Parathyroid adenoma (tissue), 2 donors: ENCODE results near the gene OR2G2.

Experiments used
- H2AFZ ChIP-seq: fragments of 300-600 bp; sonication (generic); one replicate; pipeline ENCODE4 v1.7.0; 2017; ENCODE audit warnings: antibody characterized with exemption, mild to moderate bottlenecking
- H3K27ac ChIP-seq: fragments of 300-600 bp; sonication (generic); one replicate; pipeline ENCODE4 v1.7.0; 2017
- H3K27me3 ChIP-seq: fragments of 300-600 bp; sonication (generic); one replicate; pipeline ENCODE4 v1.7.0; 2017; ENCODE audit warnings: low read length; ENCODE audit not compliant: control insufficient read depth, insufficient read depth
- H3K36me3 ChIP-seq: fragments of 300-600 bp; sonication (generic); one replicate; pipeline ENCODE4 v1.7.0; 2017; ENCODE audit warnings: low read length; ENCODE audit not compliant: control insufficient read depth, insufficient read depth
- H3K4me1 ChIP-seq: fragments of 300-600 bp; sonication (generic); one replicate; pipeline ENCODE4 v1.7.0; 2017; ENCODE audit warnings: control low read depth
- H3K4me2 ChIP-seq: fragments of 300-600 bp; sonication (generic); one replicate; pipeline ENCODE4 v1.7.0; 2017; ENCODE audit warnings: low read length
- H3K4me3 ChIP-seq: fragments of 300-600 bp; sonication (generic); one replicate; pipeline ENCODE4 v1.7.0; 2017; ENCODE audit warnings: low read depth, low read length
- H3K79me2 ChIP-seq: fragments of 300-600 bp; sonication (generic); one replicate; pipeline ENCODE4 v1.7.0; 2017; ENCODE audit warnings: control low read depth
- H3K9ac ChIP-seq: fragments of 300-600 bp; sonication (generic); one replicate; pipeline ENCODE4 v1.7.0; 2017; ENCODE audit warnings: mild to moderate bottlenecking
- H3K9me3 ChIP-seq: fragments of 300-600 bp; sonication (generic); one replicate; pipeline ENCODE4 v1.7.0; 2017; ENCODE audit warnings: low read length; ENCODE audit not compliant: control insufficient read depth
- CTCF ChIP-seq: fragments of 300-600 bp; sonication (generic); IDR thresholded peaks from one replicate; pipeline ENCODE4 v1.7.0; 2017; ENCODE audit warnings: antibody characterized with exemption, mild to moderate bottlenecking
- donor health status: primary hyperparathyroidism.

Gene OR2G2

GRCh38 chr1:247548092-247548491, 40.1 kb upstream of the OR2G2 start:
- no peaks in the 10 kb centered on the region for H3K4me1 ChIP-seq
- H3K9ac ChIP-seq: no peak overlapping the region
- H3K36me3 ChIP-seq: no peaks in the 10 kb centered on the region
- H2AFZ ChIP-seq: no peak overlapping the region
- no peak overlapping the region for H3K4me3 ChIP-seq
- no peaks in the 10 kb centered on the region for H3K9me3 ChIP-seq
- TF ChIP-seq CTCF: no peak
- no peaks in the 10 kb centered on the region for H3K79me2 ChIP-seq
- no peak overlapping the region for H3K4me2 ChIP-seq
- H3K27me3 ChIP-seq: no peaks in the 10 kb centered on the region
- H3K27ac ChIP-seq: no peak overlapping the region

GRCh38 chr1:247548769-247549182, 39.4 kb upstream of the OR2G2 start, which contains the start of gene GCSAML:
Gene GCSAML, plus strand, starts transcription at chr1:247549134. Its CDS starts 58 bp downstream, at chr1:247549192.
- TF ChIP-seq CTCF: no peak
- H3K27ac ChIP-seq: no peak within 1 kb of the TSS
- no peak within 1 kb of the TSS for H3K9ac ChIP-seq
- H3K4me2 ChIP-seq: no peak within 1 kb of the TSS
- no peak within 1 kb of the TSS for H2AFZ ChIP-seq
- H3K4me1 ChIP-seq: no peaks in the 10 kb centered on the region
- H3K36me3 ChIP-seq: no peaks in the 10 kb centered on the region
- H3K4me3 ChIP-seq: no peak within 1 kb of the TSS
- H3K79me2 ChIP-seq: no peaks in the 10 kb centered on the region
- no peaks in the 10 kb centered on the region for H3K9me3 ChIP-seq
- no peaks in the 10 kb centered on the region for H3K27me3 ChIP-seq

GRCh38 chr1:247551721-247552120, 36.4 kb upstream of the OR2G2 start:
- Histone ChIP-seq H3K4me1 (no peaks in the 10 kb centered on the region), H3K36me3 (no peaks in the 10 kb centered on the region), H3K4me2 (no peak overlapping the region), H3K79me2 (no peaks in the 10 kb centered on the region), H2AFZ (no peak overlapping the region), H3K9me3 (no peaks in the 10 kb centered on the region), H3K4me3 (no peak overlapping the region), H3K27ac (no peak overlapping the region), H3K27me3 (no peaks in the 10 kb centered on the region), H3K9ac (no peak overlapping the region)
- no peak for TF ChIP-seq CTCF

GRCh38 chr1:247552231-247552630, 35.9 kb upstream of the OR2G2 start:
- no peak for TF ChIP-seq CTCF
- H3K79me2 ChIP-seq: no peaks in the 10 kb centered on the region
- no peaks in the 10 kb centered on the region for H3K36me3 ChIP-seq
- no peaks in the 10 kb centered on the region for H3K9me3 ChIP-seq
- H3K27ac ChIP-seq: no peak overlapping the region
- H3K4me3 ChIP-seq: no peak overlapping the region
- H3K4me2 ChIP-seq: no peak overlapping the region
- H3K4me1 ChIP-seq: no peaks in the 10 kb centered on the region
- no peak overlapping the region for H3K9ac ChIP-seq
- no peak overlapping the region for H2AFZ ChIP-seq
- no peaks in the 10 kb centered on the region for H3K27me3 ChIP-seq

GRCh38 chr1:247557926-247558674, 30.1 kb upstream of the OR2G2 start:
- Histone ChIP-seq H3K36me3 (no peaks in the 10 kb centered on the region), H3K27ac (no peak overlapping the region), H3K9me3 (no peaks in the 10 kb centered on the region), H3K4me2 (no peak overlapping the region), H3K4me1 (no peaks in the 10 kb centered on the region), H3K9ac (no peak overlapping the region), H3K27me3 (no peaks in the 10 kb centered on the region), H3K4me3 (no peak overlapping the region), H3K79me2 (no peaks in the 10 kb centered on the region), H2AFZ (no peak overlapping the region)
- TF ChIP-seq CTCF: no peak
